Suppressor macrophage treated with lipopolysaccharide for 1 hour (primary cell): ENCODE measurements around the gene HMGA1.

Source experiments
- DNase-seq, 3 donors: peaks; one replicate each; pipeline ENCODE4 v3.0.0-alpha.2; 2020 to 2022

Gene HMGA1

GRCh38 chr6:34223956-34224940, 12.4 kb upstream of the HMGA1 start:
- DNase-seq = peak; percentile 99

GRCh38 chr6:34225551-34225950, 11.1 kb upstream of the HMGA1 start:
- peak in 1 of 3 donors; percentile 15 for DNase-seq

- DNase-seq = peak in 1 of 3 donors; percentile 1
These were observed 10.6 kb upstream of the HMGA1 start for GRCh38 chr6:34226066-34226465.

GRCh38 chr6:34226731-34227586, 9.7 kb upstream of the HMGA1 start:
- peak; percentile 53 to 63 (median 56) for DNase-seq

GRCh38 chr6:34227761-34228421, 8.8 kb upstream of the HMGA1 start:
- peak in 2 of 3 donors; percentile 19 to 20 for DNase-seq

GRCh38 chr6:34229877-34230276, 6.8 kb upstream of the HMGA1 start:
- DNase-seq = no peak

GRCh38 chr6:34230653-34231371, 5.9 kb upstream of the HMGA1 start:
- DNase-seq = peak; percentile 47 to 64 (median 61)

GRCh38 chr6:34231566-34232336, 4.9 kb upstream of the HMGA1 start:
- no peak for DNase-seq

- no peak for DNase-seq
These were observed 3.8 kb upstream of the HMGA1 start for GRCh38 chr6:34232901-34233300.

GRCh38 chr6:34233867-34234266, 2.8 kb upstream of the HMGA1 start:
- peak in 1 of 3 donors; percentile 13 for DNase-seq

- DNase-seq = no peak
These were observed 1.9 kb upstream of the HMGA1 start for GRCh38 chr6:34234667-34235306.

- DNase-seq = peak; percentile 75 to 85 (median 76)
These were observed 1.2 kb upstream of the HMGA1 start for GRCh38 chr6:34235307-34236130.

GRCh38 chr6:34236131-34236442, 586 bp upstream of the HMGA1 start:
- peak; percentile 26 to 33 (median 28) for DNase-seq

GRCh38 chr6:34237316-34237721, 646 bp downstream of the HMGA1 start:
- DNase-seq = peak in 1 of 3 donors; percentile 62

GRCh38 chr6:34237722-34238584, 1.3 kb downstream of the HMGA1 start:
- DNase-seq = peak; percentile 44 to 71 (median 47)

GRCh38 chr6:34238585-34239499, 2.2 kb downstream of the HMGA1 start:
- DNase-seq = no peak

- no peak for DNase-seq
These were observed 2.8 kb downstream of the HMGA1 start for GRCh38 chr6:34239500-34239825.

- no peak for DNase-seq
These were observed 3.2 kb downstream of the HMGA1 start for GRCh38 chr6:34239893-34240292.
